ENCODE results near the gene ATF7.

The ATF7 gene

GRCh38 chr12:53461591-53461990 is 164.6 kb downstream of the ATF7 start:
- H3K79me2 ChIP-seq (ENCODE audit: control insufficient read depth, insufficient read depth, low read length, unreplicated experiment): peaks cover 90% of the 10 kb centered on the region

GRCh38 chr12:53461059-53461458 is 165.1 kb downstream of the ATF7 start:
- H3K4me3 ChIP-seq (ENCODE audit: low read depth, low read length): no peak overlapping the region
- H2AFZ ChIP-seq (ENCODE audit: low read length, unreplicated experiment): no peak overlapping the region
- H3K4me1 ChIP-seq (ENCODE audit: control insufficient read depth, insufficient read depth, low read length, unreplicated experiment): peaks cover 21% of the 10 kb centered on the region
- H3K27ac ChIP-seq (ENCODE audit: low read depth, low read length): no peak overlapping the region
- H3K27me3 ChIP-seq (ENCODE audit: insufficient read depth, low read length): no peaks in the 10 kb centered on the region
- peaks cover 80% of the 10 kb centered on the region for H3K36me3 ChIP-seq (ENCODE audit: insufficient read depth, low read length)
- H3K79me2 ChIP-seq (ENCODE audit: control insufficient read depth, insufficient read depth, low read length, unreplicated experiment): peaks cover 94% of the 10 kb centered on the region

More at GRCh38 chr12:53461591-53461990, 164.6 kb downstream of the ATF7 start:
- peaks cover 21% of the 10 kb centered on the region for H3K4me1 ChIP-seq (ENCODE audit: control insufficient read depth, insufficient read depth, low read length, unreplicated experiment)
- no peak overlapping the region for H3K27ac ChIP-seq (ENCODE audit: low read depth, low read length)
- H3K4me3 ChIP-seq (ENCODE audit: low read depth, low read length): no peak overlapping the region
- H2AFZ ChIP-seq (ENCODE audit: low read length, unreplicated experiment): no peak overlapping the region
- H3K27me3 ChIP-seq (ENCODE audit: insufficient read depth, low read length): no peaks in the 10 kb centered on the region
- H3K36me3 ChIP-seq (ENCODE audit: insufficient read depth, low read length): peaks cover 81% of the 10 kb centered on the region

DNA sequence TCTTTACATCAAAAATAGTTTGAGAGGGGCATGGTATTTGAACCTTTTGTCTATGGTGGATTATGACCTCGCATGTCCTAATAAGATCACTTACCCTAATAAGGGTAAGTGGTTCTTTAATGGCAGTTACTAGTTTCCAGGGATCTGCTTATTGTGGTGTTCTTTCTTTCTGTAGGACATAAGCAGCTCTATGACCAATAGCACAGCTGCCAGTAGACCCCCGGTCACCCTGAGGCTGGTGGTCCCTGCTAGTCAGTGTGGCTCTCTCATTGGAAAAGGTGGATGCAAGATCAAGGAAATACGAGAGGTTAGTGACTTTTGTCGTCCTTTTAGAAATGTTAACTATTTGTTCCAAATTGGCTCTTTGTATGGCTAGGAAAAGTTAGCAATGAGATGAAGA is 167.1 kb downstream of the ATF7 start:
- Histone ChIP-seq H3K4me3 (ENCODE audit: low read depth, low read length) (no peak overlapping the region), H3K27ac (ENCODE audit: low read depth, low read length) (no peak overlapping the region), H2AFZ (ENCODE audit: low read length, unreplicated experiment) (no peak overlapping the region), H3K27me3 (ENCODE audit: insufficient read depth, low read length) (no peaks in the 10 kb centered on the region), H3K79me2 (ENCODE audit: control insufficient read depth, insufficient read depth, low read length, unreplicated experiment) (peaks cover 95% of the 10 kb centered on the region), H3K4me1 (ENCODE audit: control insufficient read depth, insufficient read depth, low read length, unreplicated experiment) (peaks cover 30% of the 10 kb centered on the region), H3K36me3 (ENCODE audit: insufficient read depth, low read length) (peaks cover 83% of the 10 kb centered on the region)

Measured in ACC112 (cell line).